ENCODE data around the gene SMIM28. TPM values are rescaled to one million over a fixed set of nuclear protein-coding genes. Genes with fewer than 3 reads are reported as not detected.
A peak's percentile ranks its signal among the peaks of the same experiment; 100 is the strongest.
"Not testable (repeated sequence)": the region's sequence is repeated elsewhere in the genome, so short reads cannot be mapped to it uniquely, and the experiment has no call there.

SMIM28 gene
- total RNA-seq (2014; rRNA removed; shearing (Covaris generic)), result not detected in 2 replicates

- DNase-seq (ENCODE audit: low read depth), result no peak
Measured at GRCh38 chr6:138377844-138378243, at the start of gene SMIM28. Gene SMIM28 (plus strand): TSS chr6:138377905. CDS start chr6:138378073, 168 bp downstream.

- no peak for DNase-seq (ENCODE audit: low read depth)
Measured at GRCh38 chr6:138328210-138328609, 49.5 kb upstream of the SMIM28 start.

- DNase-seq (ENCODE audit: low read depth), result no peak
Measured at GRCh38 chr6:138330763-138331162, 46.9 kb upstream of the SMIM28 start.

- DNase-seq (ENCODE audit: low read depth), result no peak
Measured at GRCh38 chr6:138331444-138331843, 46.3 kb upstream of the SMIM28 start.

GRCh38 chr6:138331984-138332383 is 45.7 kb upstream of the SMIM28 start:
- DNase-seq (ENCODE audit: low read depth), result no peak

- DNase-seq (ENCODE audit: low read depth), result no peak
Measured at GRCh38 chr6:138334000-138334399, 43.7 kb upstream of the SMIM28 start.

GRCh38 chr6:138334963-138335362 is 42.7 kb upstream of the SMIM28 start:
- no peak for DNase-seq (ENCODE audit: low read depth)

- peak; percentile 68 for DNase-seq (ENCODE audit: low read depth)
Measured at GRCh38 chr6:138336221-138336620, 41.5 kb upstream of the SMIM28 start.

- DNase-seq (ENCODE audit: low read depth), result no peak
Measured at GRCh38 chr6:138337076-138337475, 40.6 kb upstream of the SMIM28 start.

- no peak for DNase-seq (ENCODE audit: low read depth)
Measured at GRCh38 chr6:138339024-138339423, 38.7 kb upstream of the SMIM28 start.

GRCh38 chr6:138341176-138341575 is 36.5 kb upstream of the SMIM28 start:
- no peak for DNase-seq (ENCODE audit: low read depth)

GRCh38 chr6:138343112-138343511 is 34.6 kb upstream of the SMIM28 start:
- DNase-seq (ENCODE audit: low read depth), result no peak

- DNase-seq (ENCODE audit: low read depth), result no peak
Measured at GRCh38 chr6:138345565-138346285, 32.0 kb upstream of the SMIM28 start.

- DNase-seq (ENCODE audit: low read depth), result no peak
Measured at GRCh38 chr6:138346302-138347195, 31.2 kb upstream of the SMIM28 start.

- no peak for DNase-seq (ENCODE audit: low read depth)
Measured at GRCh38 chr6:138347864-138348263, 29.8 kb upstream of the SMIM28 start.

GRCh38 chr6:138349891-138350290 is 27.8 kb upstream of the SMIM28 start:
- DNase-seq (ENCODE audit: low read depth), result peak; percentile 34

GRCh38 chr6:138357928-138358327 is 19.8 kb upstream of the SMIM28 start:
- no peak for DNase-seq (ENCODE audit: low read depth)

GRCh38 chr6:138368684-138369083 is 9.0 kb upstream of the SMIM28 start:
- DNase-seq (ENCODE audit: low read depth), result not testable (repeated sequence)

GRCh38 chr6:138370631-138371451 is 6.9 kb upstream of the SMIM28 start:
- DNase-seq (ENCODE audit: low read depth), result no peak

GRCh38 chr6:138371452-138371711 is 6.3 kb upstream of the SMIM28 start:
- no peak for DNase-seq (ENCODE audit: low read depth)

GRCh38 chr6:138371720-138372119 is 6.0 kb upstream of the SMIM28 start:
- peak; percentile 37 for DNase-seq (ENCODE audit: low read depth)
